ENCODE results near the gene PIAS1.

PIAS1 gene

GRCh38 chr15:68062946-68063465 is 8.9 kb downstream of the PIAS1 start:
- no peak for DNase-seq (ENCODE audit: low read depth in 3 of 3)

GRCh38 chr15:68063606-68064005 is 9.5 kb downstream of the PIAS1 start:
- DNase-seq (ENCODE audit: low read depth in 3 of 3): no peak

- DNase-seq (ENCODE audit: low read depth in 3 of 3): no peak
These were observed 19.6 kb downstream of the PIAS1 start for GRCh38 chr15:68073576-68074288.

- no peak for DNase-seq (ENCODE audit: low read depth in 3 of 3)
These were observed 21.8 kb downstream of the PIAS1 start for GRCh38 chr15:68075764-68076385.

GRCh38 chr15:68078365-68078764 is 24.2 kb downstream of the PIAS1 start:
- no peak for DNase-seq (ENCODE audit: low read depth in 3 of 3)

- no peak for DNase-seq (ENCODE audit: low read depth in 3 of 3)
These were observed 26.2 kb downstream of the PIAS1 start for GRCh38 chr15:68080334-68080733.

- DNase-seq (ENCODE audit: low read depth in 3 of 3): no peak
These were observed 26.7 kb downstream of the PIAS1 start for GRCh38 chr15:68080783-68081182.

GRCh38 chr15:68081869-68082505 is 27.9 kb downstream of the PIAS1 start:
- no peak for DNase-seq (ENCODE audit: low read depth in 3 of 3)

- no peak for DNase-seq (ENCODE audit: low read depth in 3 of 3)
These were observed 28.6 kb downstream of the PIAS1 start for GRCh38 chr15:68082735-68083134.

GRCh38 chr15:68083463-68083862 is 29.3 kb downstream of the PIAS1 start:
- DNase-seq (ENCODE audit: low read depth in 3 of 3): no peak

GRCh38 chr15:68085052-68085451 is 30.9 kb downstream of the PIAS1 start:
- DNase-seq (ENCODE audit: low read depth in 3 of 3): no peak

GRCh38 chr15:68091743-68092142 is 37.6 kb downstream of the PIAS1 start:
- no peak for DNase-seq (ENCODE audit: low read depth in 3 of 3)

- DNase-seq (ENCODE audit: low read depth in 3 of 3): no peak
These were observed 42.0 kb downstream of the PIAS1 start for GRCh38 chr15:68096099-68096498.

GRCh38 chr15:68097029-68097428 is 42.9 kb downstream of the PIAS1 start:
- no peak for DNase-seq (ENCODE audit: low read depth in 3 of 3)

- DNase-seq (ENCODE audit: low read depth in 3 of 3): no peak
These were observed 44.4 kb downstream of the PIAS1 start for GRCh38 chr15:68098465-68098864.

- no peak for DNase-seq (ENCODE audit: low read depth in 3 of 3)
These were observed 46.1 kb downstream of the PIAS1 start for GRCh38 chr15:68100194-68100593.

- no peak for DNase-seq (ENCODE audit: low read depth in 3 of 3)
These were observed 49.5 kb downstream of the PIAS1 start for GRCh38 chr15:68103603-68104002.

GRCh38 chr15:68106656-68107055 is 52.5 kb downstream of the PIAS1 start:
- no peak for DNase-seq (ENCODE audit: low read depth in 3 of 3)

- DNase-seq (ENCODE audit: low read depth in 3 of 3): no peak
These were observed 53.0 kb downstream of the PIAS1 start for GRCh38 chr15:68107142-68107541.

GRCh38 chr15:68112706-68113105 is 58.6 kb downstream of the PIAS1 start:
- no peak for DNase-seq (ENCODE audit: low read depth in 3 of 3)

GRCh38 chr15:68113273-68113672 is 59.2 kb downstream of the PIAS1 start:
- DNase-seq (ENCODE audit: low read depth in 3 of 3): no peak

- no peak for DNase-seq (ENCODE audit: low read depth in 3 of 3)
These were observed 59.6 kb downstream of the PIAS1 start for GRCh38 chr15:68113751-68114150.

GRCh38 chr15:68114356-68114755 is 60.2 kb downstream of the PIAS1 start:
- no peak for DNase-seq (ENCODE audit: low read depth in 3 of 3)

Measured in stimulated activated CD4-positive, alpha-beta T cell treated with anti-CD3 and anti-CD28 coated beads, TNF-alpha, amount 100 ng/mL, for 24 hours (primary cell).